WI38 (cell line): ENCODE results near the gene IGHMBP2.

Source experiments
- H3K4me3 ChIP-seq: 2 replicates; pipeline ENCODE4 v1.5.1; 2011; ENCODE audit warnings: low read depth, mild to moderate bottlenecking, control low read depth, low read length
- CTCF ChIP-seq: IDR thresholded peaks from 2 replicates; pipeline ENCODE4 v1.5.1; 2012; ENCODE audit warnings: low read depth, mild to moderate bottlenecking, control low read depth, low read length

Gene IGHMBP2

GRCh38 chr11:68960294-68961071, 56.8 kb downstream of the IGHMBP2 start:
- TF ChIP-seq CTCF, result no peak
- H3K4me3 ChIP-seq, result no peak overlapping the region

- H3K4me3 ChIP-seq, result no peak overlapping the region
- TF ChIP-seq CTCF, result no peak
These were observed 57.6 kb downstream of the IGHMBP2 start for GRCh38 chr11:68961245-68961644.

- no peak for TF ChIP-seq CTCF
- H3K4me3 ChIP-seq, result no peak overlapping the region
These were observed 59.0 kb downstream of the IGHMBP2 start for GRCh38 chr11:68962527-68963250.

- TF ChIP-seq CTCF, result no peak
- H3K4me3 ChIP-seq, result no peak overlapping the region
These were observed 60.1 kb downstream of the IGHMBP2 start for GRCh38 chr11:68963779-68964178.

- no peak for TF ChIP-seq CTCF
- no peak overlapping the region for H3K4me3 ChIP-seq
These were observed 62.5 kb downstream of the IGHMBP2 start for GRCh38 chr11:68965901-68966853.

- TF ChIP-seq CTCF, result no peak
- H3K4me3 ChIP-seq, result no peak overlapping the region
These were observed 63.4 kb downstream of the IGHMBP2 start for GRCh38 chr11:68966894-68967780.
